GM19438 (cell line): ENCODE data around the gene ANXA1.
"Not testable (repeated sequence)": the region's sequence is repeated elsewhere in the genome, so short reads cannot be mapped to it uniquely, and the experiment has no call there.

Experiments
- ATAC-seq: cut with Tn5 transposase; IDR thresholded peaks from one replicate; pipeline ENCODE4 v1.9.1; 2021; ENCODE audit warnings: low read depth; ENCODE audit not compliant: unreplicated experiment

Gene ANXA1

GRCh38 chr9:73166468-73166867 is 14.8 kb downstream of the ANXA1 start:
- no peak for ATAC-seq

GRCh38 chr9:73167614-73168013 is 15.9 kb downstream of the ANXA1 start:
- no peak for ATAC-seq

- no peak for ATAC-seq
Measured at GRCh38 chr9:73168298-73168934, 16.8 kb downstream of the ANXA1 start.

GRCh38 chr9:73170185-73170957 is 18.7 kb downstream of the ANXA1 start:
- ATAC-seq = no peak

GRCh38 chr9:73172901-73173215 is 21.2 kb downstream of the ANXA1 start:
- ATAC-seq = no peak

- no peak for ATAC-seq
Measured at GRCh38 chr9:73173557-73174329, 22.1 kb downstream of the ANXA1 start.

GRCh38 chr9:73174330-73174980 is 22.8 kb downstream of the ANXA1 start:
- ATAC-seq = no peak

- no peak for ATAC-seq
Measured at GRCh38 chr9:73176450-73176875, 24.8 kb downstream of the ANXA1 start.

- ATAC-seq = no peak
Measured at GRCh38 chr9:73178044-73178443, 26.4 kb downstream of the ANXA1 start.

- peak; percentile 40 for ATAC-seq
Measured at GRCh38 chr9:73179589-73179988, 27.9 kb downstream of the ANXA1 start.

GRCh38 chr9:73180403-73180802 is 28.7 kb downstream of the ANXA1 start:
- no peak for ATAC-seq

GRCh38 chr9:73182928-73183327 is 31.3 kb downstream of the ANXA1 start:
- ATAC-seq = no peak

GRCh38 chr9:73183428-73183827 is 31.8 kb downstream of the ANXA1 start:
- ATAC-seq = no peak

GRCh38 chr9:73183917-73184861 is 32.5 kb downstream of the ANXA1 start:
- ATAC-seq = no peak

GRCh38 chr9:73191109-73191508 is 39.4 kb downstream of the ANXA1 start:
- not testable (repeated sequence) for ATAC-seq

GRCh38 chr9:73194284-73194683 is 42.6 kb downstream of the ANXA1 start:
- ATAC-seq = no peak

- ATAC-seq = no peak
Measured at GRCh38 chr9:73199448-73199847, 47.8 kb downstream of the ANXA1 start.

- no peak for ATAC-seq
Measured at GRCh38 chr9:73199886-73200285, 48.2 kb downstream of the ANXA1 start.

- ATAC-seq = no peak
Measured at GRCh38 chr9:73200694-73201452, 49.2 kb downstream of the ANXA1 start.
